GM23338 (cell line): ENCODE results near the gene POU2AF3. TPM values are rescaled to one million over a fixed set of nuclear protein-coding genes. Genes with fewer than 3 reads are reported as not detected.

ENCODE experiments used
- ATAC-seq: fragments of 200-7000 bp; cut with Tn5 transposase; 3 replicates; pipeline ENCODE4 v1.9.1; 2020
- DNase-seq: peaks from one replicate; pipeline ENCODE4 v3.0.0-alpha.2; 2015; ENCODE audit warnings: low spot score
- H2AFZ ChIP-seq: fragments of 200-600 bp; sonication (generic); 2 replicates; pipeline ENCODE4 v1.8.0; 2016; ENCODE audit warnings: antibody characterized with exemption, mild to moderate bottlenecking, moderate library complexity
- H3F3A ChIP-seq: fragments of 200-600 bp; sonication (generic); replicated peaks from 2 replicates; pipeline ENCODE4 v1.8.0; 2017; ENCODE audit warnings: antibody characterized with exemption, mixed run types, low read depth
- H3K27ac ChIP-seq: fragments of 200-600 bp; sonication (generic); 2 replicates; pipeline ENCODE4 v1.6.1; 2016; ENCODE audit warnings: low read depth
- H3K27me3 ChIP-seq: fragments of 200-600 bp; sonication (generic); 2 replicates; pipeline ENCODE4 v1.8.0; 2016; ENCODE audit warnings: mild to moderate bottlenecking, mixed run types, moderate library complexity; ENCODE audit not compliant: insufficient read depth
- H3K36me3 ChIP-seq: fragments of 200-600 bp; sonication (generic); 2 replicates; pipeline ENCODE4 v1.8.0; 2016; ENCODE audit warnings: mild to moderate bottlenecking; ENCODE audit not compliant: insufficient read depth
- H3K4me1 ChIP-seq: fragments of 200-600 bp; sonication (generic); 2 replicates; pipeline ENCODE4 v1.8.0; 2016; ENCODE audit warnings: mild to moderate bottlenecking, moderate library complexity; ENCODE audit not compliant: insufficient read depth
- H3K4me2 ChIP-seq: fragments of 200-600 bp; sonication (generic); 2 replicates; pipeline ENCODE4 v1.7.1; 2017; ENCODE audit warnings: mixed run types
- H3K4me3 ChIP-seq: fragments of 200-600 bp; sonication (generic); 2 replicates; pipeline ENCODE4 v1.6.1; 2016; ENCODE audit warnings: mixed run types
- H3K79me2 ChIP-seq: fragments of 200-600 bp; sonication (generic); replicated peaks from 2 replicates; pipeline ENCODE4 v1.8.0; 2017; ENCODE audit warnings: mild to moderate bottlenecking; ENCODE audit not compliant: insufficient read depth
- H3K9me2 ChIP-seq: fragments of 200-600 bp; sonication (generic); 2 replicates; pipeline ENCODE4 v1.8.0; 2017; ENCODE audit not compliant: insufficient read depth
- H4K20me1 ChIP-seq: fragments of 200-600 bp; sonication (generic); replicated peaks from 2 replicates; pipeline ENCODE4 v1.8.0; 2017; ENCODE audit warnings: mild to moderate bottlenecking; ENCODE audit not compliant: insufficient read depth
- H3K27ac Mint-ChIP-seq: 2 replicates; pipeline ENCODE4 v1.8.0; 2020; ENCODE audit warnings: inconsistent platforms, mild to moderate bottlenecking, moderate library complexity, mixed read lengths
- H3K27me3 Mint-ChIP-seq: 3 replicates; pipeline ENCODE4 v1.8.0; 2022; ENCODE audit warnings: low read depth, mild to moderate bottlenecking, moderate library complexity, mixed read lengths, inconsistent platforms; ENCODE audit not compliant: insufficient read depth, poor library complexity
- H3K36me3 Mint-ChIP-seq: 3 replicates; pipeline ENCODE4 v1.8.0; 2021; ENCODE audit warnings: low read depth, mild to moderate bottlenecking, inconsistent platforms, moderate library complexity, mixed read lengths
- H3K4me1 Mint-ChIP-seq: 3 replicates; pipeline ENCODE4 v1.8.0; 2020; ENCODE audit warnings: mild to moderate bottlenecking, inconsistent platforms, mixed read lengths
- H3K4me3 Mint-ChIP-seq: 3 replicates; pipeline ENCODE4 v1.8.0; 2021; ENCODE audit warnings: moderate library complexity, mild to moderate bottlenecking, inconsistent platforms, mixed read lengths
- H3K9me3 Mint-ChIP-seq: 3 replicates; pipeline ENCODE4 v1.8.0; 2020; ENCODE audit warnings: moderate library complexity, mild to moderate bottlenecking, inconsistent platforms, mixed read lengths
- CREB1 ChIP-seq: fragments of 250-450 bp; sonication (Bioruptor Pico); IDR thresholded peaks from 2 replicates; pipeline ENCODE4 v1.5.0; 2020; ENCODE audit warnings: low read depth, mild to moderate bottlenecking, moderate library complexity
- ETS1 ChIP-seq: IDR thresholded peaks from 2 replicates; pipeline ENCODE4 v1.6.1; 2016; ENCODE audit warnings: antibody characterized with exemption
- EZH2phosphoT487 ChIP-seq: fragments of 200-600 bp; sonication (generic); IDR thresholded peaks from one replicate; pipeline ENCODE4 v1.8.1; 2018; ENCODE audit warnings: antibody characterized with exemption; ENCODE audit not compliant: unreplicated experiment
- JUNB ChIP-seq: IDR thresholded peaks from one replicate; pipeline ENCODE4 v1.6.1; 2016; ENCODE audit warnings: antibody characterized with exemption; ENCODE audit not compliant: unreplicated experiment
- NANOG ChIP-seq: IDR thresholded peaks from 2 replicates; pipeline ENCODE4 v1.6.1; 2016; ENCODE audit warnings: antibody characterized with exemption, borderline replicate concordance
- POLR2AphosphoS5 ChIP-seq: IDR thresholded peaks from 2 replicates; pipeline ENCODE4 v1.6.1; 2016; ENCODE audit warnings: antibody characterized with exemption, low read depth
- REST ChIP-seq: IDR thresholded peaks from one replicate; pipeline ENCODE4 v1.6.1; 2018; ENCODE audit warnings: antibody characterized with exemption; ENCODE audit not compliant: unreplicated experiment
- STAT1 ChIP-seq: IDR thresholded peaks from one replicate; pipeline ENCODE4 v1.6.1; 2016; ENCODE audit warnings: antibody characterized with exemption; ENCODE audit not compliant: unreplicated experiment
- ZNF114 ChIP-seq: fragments of 250-450 bp; sonication (Bioruptor Pico); IDR thresholded peaks from 2 replicates; pipeline ENCODE4 v1.5.0; 2020; ENCODE audit warnings: mild to moderate bottlenecking, moderate library complexity
- ZNF331 ChIP-seq: fragments of 250-450 bp; sonication (Bioruptor Pico); IDR thresholded peaks from 2 replicates; pipeline ENCODE4 v1.5.0; 2020; ENCODE audit warnings: low read depth, mild to moderate bottlenecking, moderate library complexity
- ZNF462 ChIP-seq: fragments of 250-450 bp; sonication (Bioruptor Pico); IDR thresholded peaks from 2 replicates; pipeline ENCODE4 v1.5.0; 2020; ENCODE audit warnings: mild to moderate bottlenecking, moderate library complexity
- polyA plus RNA-seq: library from polyadenylated mRNA; unstranded; fragments of >200 nt; fragmentation: Nextera tagmentation; extraction: Ambion mirVana; gene quantifications from 2 replicates; pipeline ENCODE4 v1.2.1, GENCODE V29; 2016
- total RNA-seq: library from RNA; depleted of rRNA; stranded (reverse); fragments of >200 nt; shearing (Covaris generic); gene quantifications from 2 replicates; pipeline ENCODE4 v1.2.3, GENCODE V29; 2014

Gene POU2AF3
- total and polyA plus RNA-seq, 2 experiments from 2014 or later, result 2.7 to 3.4 TPM

- no peaks in the 10 kb centered on the region for H3K9me3 Mint-ChIP-seq
- TF ChIP-seq ETS1 (no peak), JUNB (no peak), CREB1 (CRISPR knock-in tag) (no peak), EZH2phosphoT487 (no peak), STAT1 (no peak), NANOG (no peak), ZNF331 (CRISPR knock-in tag) (no peak), ZNF114 (CRISPR knock-in tag) (no peak)
- H3K27me3 ChIP-seq, result no peaks in the 10 kb centered on the region
- no peaks in the 10 kb centered on the region for H4K20me1 ChIP-seq
- H3K4me3 Mint-ChIP-seq, result no peak overlapping the region
- H3F3A ChIP-seq, result no peaks in the 10 kb centered on the region
- ATAC-seq, result no peak
- no peaks in the 10 kb centered on the region; the same call in none of the 2 replicates for H3K4me1 ChIP-seq
- no peak overlapping the region for H3K4me3 ChIP-seq
- H3K27ac ChIP-seq, result no peak overlapping the region
- H3K36me3 Mint-ChIP-seq, result no peaks in the 10 kb centered on the region
- no peak overlapping the region for H3K27ac Mint-ChIP-seq
- DNase-seq, result no peak
- peaks cover 8% of the 10 kb centered on the region for H3K9me2 ChIP-seq
- H3K4me2 ChIP-seq, result no peak overlapping the region
- no peaks in the 10 kb centered on the region for H3K79me2 ChIP-seq
- H2AFZ ChIP-seq, result no peak overlapping the region
- peaks cover 8% of the 10 kb centered on the region; the same call in 2 of the 3 replicates for H3K4me1 Mint-ChIP-seq
- peaks cover 2% of the 10 kb centered on the region for H3K27me3 Mint-ChIP-seq
- no peaks in the 10 kb centered on the region for H3K36me3 ChIP-seq
These were observed 24.2 kb downstream of the POU2AF3 start for GRCh38 chr11:111322534-111322933.

- H3K27ac Mint-ChIP-seq, result no peak overlapping the region
- no peaks in the 10 kb centered on the region for H3F3A ChIP-seq
- H3K4me1 Mint-ChIP-seq, result peaks cover 8% of the 10 kb centered on the region; the same call in 2 of the 3 replicates
- no peaks in the 10 kb centered on the region for H3K36me3 Mint-ChIP-seq
- H3K27me3 ChIP-seq, result no peaks in the 10 kb centered on the region
- peaks cover 8% of the 10 kb centered on the region for H3K9me2 ChIP-seq
- no peak for DNase-seq
- no peak overlapping the region for H3K4me3 Mint-ChIP-seq
- H3K79me2 ChIP-seq, result no peaks in the 10 kb centered on the region
- no peak overlapping the region for H2AFZ ChIP-seq
- H3K27me3 Mint-ChIP-seq, result peaks cover 2% of the 10 kb centered on the region
- H3K4me1 ChIP-seq, result no peaks in the 10 kb centered on the region; the same call in none of the 2 replicates
- H3K9me3 Mint-ChIP-seq, result no peaks in the 10 kb centered on the region
- H3K36me3 ChIP-seq, result no peaks in the 10 kb centered on the region
- H3K4me3 ChIP-seq, result no peak overlapping the region
- ATAC-seq, result no peak
- H4K20me1 ChIP-seq, result no peaks in the 10 kb centered on the region
- H3K4me2 ChIP-seq, result no peak overlapping the region
- no peak overlapping the region for H3K27ac ChIP-seq
- TF ChIP-seq ZNF462 (CRISPR knock-in tag) (no peak), ZNF114 (CRISPR knock-in tag) (no peak), STAT1 (no peak), JUNB (no peak), ZNF331 (CRISPR knock-in tag) (no peak), EZH2phosphoT487 (no peak), REST (no peak), CREB1 (CRISPR knock-in tag) (no peak), POLR2AphosphoS5 (no peak)
These were observed 26.0 kb downstream of the POU2AF3 start for GRCh38 chr11:111324277-111324720.
